Stimulated activated CD4-positive, alpha-beta T cell treated with anti-CD3 and anti-CD28 coated beads, Interleukin-2, amount 100 ng/mL, for 4 hours (primary cell): ENCODE data around the gene SNTG2.
"Not testable (repeated sequence)": the region's sequence is repeated elsewhere in the genome, so short reads cannot be mapped to it uniquely, and the experiment has no call there.

Experiments
- DNase-seq: peaks from one replicate; pipeline ENCODE4 v3.0.0-alpha.2; 2020; ENCODE audit warnings: low read depth

Gene SNTG2

GRCh38 chr2:1192121-1192520, 241.5 kb downstream of the SNTG2 start:
- no peak for DNase-seq

GRCh38 chr2:1193801-1194200, 243.2 kb downstream of the SNTG2 start:
- no peak for DNase-seq

- DNase-seq = no peak
Measured at GRCh38 chr2:1203772-1204171, 253.1 kb downstream of the SNTG2 start.

- DNase-seq = no peak
Measured at GRCh38 chr2:1205853-1206252, 255.2 kb downstream of the SNTG2 start.

GRCh38 chr2:1207962-1208510, 257.4 kb downstream of the SNTG2 start:
- no peak for DNase-seq

- no peak for DNase-seq
Measured at GRCh38 chr2:1208522-1208921, 257.9 kb downstream of the SNTG2 start.

GRCh38 chr2:1209246-1209645, 258.6 kb downstream of the SNTG2 start:
- no peak for DNase-seq

GRCh38 chr2:1209761-1210160, 259.1 kb downstream of the SNTG2 start:
- DNase-seq = no peak

GRCh38 chr2:1210352-1210751, 259.7 kb downstream of the SNTG2 start:
- DNase-seq = no peak

- DNase-seq = no peak
Measured at GRCh38 chr2:1219901-1220573, 269.4 kb downstream of the SNTG2 start.

GRCh38 chr2:1222056-1222455, 271.4 kb downstream of the SNTG2 start:
- no peak for DNase-seq

GRCh38 chr2:1223791-1224190, 273.1 kb downstream of the SNTG2 start:
- no peak for DNase-seq

GRCh38 chr2:1224901-1225300, 274.3 kb downstream of the SNTG2 start:
- no peak for DNase-seq

- no peak for DNase-seq
Measured at GRCh38 chr2:1226766-1227165, 276.1 kb downstream of the SNTG2 start.

GRCh38 chr2:1227274-1227900, 276.7 kb downstream of the SNTG2 start:
- no peak for DNase-seq

- DNase-seq = not testable (repeated sequence)
Measured at GRCh38 chr2:1229596-1229995, 278.9 kb downstream of the SNTG2 start.

GRCh38 chr2:1230155-1230893, 279.7 kb downstream of the SNTG2 start:
- DNase-seq = no peak

GRCh38 chr2:1231466-1232063, 280.9 kb downstream of the SNTG2 start:
- DNase-seq = no peak

- DNase-seq = no peak
Measured at GRCh38 chr2:1233281-1233680, 282.6 kb downstream of the SNTG2 start.

- DNase-seq = no peak
Measured at GRCh38 chr2:1234731-1235308, 284.2 kb downstream of the SNTG2 start.

GRCh38 chr2:1235806-1236205, 285.2 kb downstream of the SNTG2 start:
- DNase-seq = no peak

- no peak for DNase-seq
Measured at GRCh38 chr2:1236606-1237005, 286.0 kb downstream of the SNTG2 start.
